GM21423 (cell line): Measurements from ENCODE around the gene RNF44.

Experiments used
- ATAC-seq: cut with Tn5 transposase; IDR thresholded peaks from one replicate; pipeline ENCODE4 v1.9.1; 2021; ENCODE audit warnings: mild to moderate bottlenecking, moderate library complexity; ENCODE audit not compliant: unreplicated experiment

The RNF44 gene

DNA sequence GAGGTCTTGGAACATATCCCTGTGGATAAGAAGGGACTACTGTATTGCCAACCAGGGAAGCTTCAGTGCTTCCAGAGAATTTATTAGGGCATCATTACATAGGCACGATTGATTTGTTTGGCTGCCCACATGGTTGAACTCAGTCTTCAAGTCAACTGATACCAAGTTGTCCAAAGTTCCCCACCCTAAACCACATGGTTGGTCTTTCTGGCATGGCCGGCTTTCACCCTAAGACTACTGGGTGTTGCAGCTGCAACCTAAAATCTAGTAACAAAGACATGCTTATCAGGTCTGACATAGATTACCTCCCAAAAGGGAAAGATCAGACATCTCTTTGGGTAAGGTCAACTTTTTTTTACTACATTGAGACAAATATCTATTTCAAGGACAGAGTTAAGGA, 52.0 kb downstream of the RNF44 start:
- ATAC-seq: no peak

- ATAC-seq: no peak
These were observed 55.5 kb downstream of the RNF44 start for GRCh38 chr5:176481711-176482110.
